ENCODE data around the gene S100A1.
"Not testable (repeated sequence)": the region's sequence is repeated elsewhere in the genome, so short reads cannot be mapped to it uniquely, and the experiment has no call there.

Gene S100A1

GRCh38 chr1:153633161-153633753 is 5.0 kb downstream of the S100A1 start:
- DNase-seq: no peak

- peak; percentile 83 for DNase-seq
Observed at GRCh38 chr1:153633754-153634665, 5.8 kb downstream of the S100A1 start, which contains the start of gene CHTOP. TSS of gene CHTOP (plus strand) at chr1:153634066. CDS start at chr1:153636589, 2,523 bp downstream.

DNA sequence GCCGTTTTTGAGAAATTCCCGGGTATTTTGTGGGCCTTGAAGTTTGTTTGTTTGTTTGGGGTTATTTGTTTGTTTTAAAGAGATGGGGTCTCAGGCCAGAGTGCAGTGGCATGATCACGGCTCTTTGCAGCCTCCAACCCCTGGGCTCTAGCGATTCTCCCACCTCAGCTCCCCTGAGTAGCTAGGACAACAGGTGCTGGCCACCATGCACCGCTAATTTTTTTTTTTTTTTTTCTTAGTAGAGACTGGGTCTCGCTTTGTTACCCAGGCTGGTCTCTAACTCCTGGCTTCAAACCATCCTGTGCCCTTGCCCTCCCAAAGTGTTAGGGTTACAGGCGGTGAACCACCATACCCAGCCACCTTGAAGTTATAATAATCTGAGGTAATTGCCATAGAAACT is 7.6 kb downstream of the S100A1 start:
- no peak for DNase-seq

DNA sequence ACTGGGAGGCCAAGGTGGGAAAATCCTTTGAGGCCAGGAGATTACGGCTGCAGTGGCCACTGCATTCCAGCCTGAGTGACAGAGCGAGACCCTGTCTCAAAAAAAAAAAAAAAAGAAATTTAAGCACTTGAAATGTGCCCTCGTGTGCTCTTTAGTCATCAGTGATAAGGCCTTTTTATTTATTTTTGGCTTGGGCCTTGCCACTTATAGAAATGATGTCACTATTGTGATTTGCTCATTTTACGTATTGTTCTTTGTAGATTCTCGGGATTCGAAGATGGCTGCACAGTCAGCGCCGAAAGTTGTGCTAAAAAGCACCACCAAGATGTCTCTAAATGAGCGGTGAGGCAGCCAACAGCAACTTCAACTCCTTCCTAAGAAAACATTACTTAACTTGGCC is 8.1 kb downstream of the S100A1 start:
- no peak for DNase-seq

DNA sequence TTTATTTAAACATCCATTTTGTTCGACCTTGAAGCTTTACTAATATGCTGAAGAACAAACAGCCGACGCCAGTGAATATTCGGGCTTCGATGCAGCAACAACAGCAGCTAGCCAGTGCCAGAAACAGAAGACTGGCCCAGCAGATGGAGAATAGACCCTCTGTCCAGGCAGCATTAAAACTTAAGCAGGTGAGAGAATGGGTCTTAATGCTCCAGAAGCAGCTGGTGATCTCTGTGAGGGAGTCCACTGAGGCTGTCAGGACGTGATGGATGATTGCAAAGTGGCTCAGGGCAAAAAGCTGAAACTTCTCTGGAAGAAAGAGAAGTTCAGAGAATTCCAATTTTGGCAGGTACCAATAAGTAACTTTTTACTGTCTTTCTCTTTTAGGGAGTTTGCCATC is 10.0 kb downstream of the S100A1 start:
- DNase-seq: no peak

DNA sequence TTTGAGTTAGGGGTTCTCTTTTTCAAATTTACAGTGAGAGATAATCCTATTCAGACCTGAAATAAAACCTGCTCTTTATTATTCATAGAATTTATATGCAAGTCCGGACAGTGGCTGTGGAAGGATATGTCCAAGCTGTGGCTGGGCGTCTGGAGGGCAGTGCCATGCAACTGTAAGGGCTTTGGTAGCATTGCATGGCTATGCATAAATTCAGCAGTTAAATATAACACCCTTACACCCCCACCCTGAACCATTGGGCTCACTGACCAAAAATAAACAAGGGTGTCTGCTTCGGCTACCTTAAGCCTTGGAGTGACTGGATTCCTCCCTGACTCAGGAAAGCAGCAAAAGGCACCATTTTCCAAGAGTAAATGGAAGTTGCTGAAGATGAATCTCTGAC is 11.0 kb downstream of the S100A1 start:
- no peak for DNase-seq

DNA sequence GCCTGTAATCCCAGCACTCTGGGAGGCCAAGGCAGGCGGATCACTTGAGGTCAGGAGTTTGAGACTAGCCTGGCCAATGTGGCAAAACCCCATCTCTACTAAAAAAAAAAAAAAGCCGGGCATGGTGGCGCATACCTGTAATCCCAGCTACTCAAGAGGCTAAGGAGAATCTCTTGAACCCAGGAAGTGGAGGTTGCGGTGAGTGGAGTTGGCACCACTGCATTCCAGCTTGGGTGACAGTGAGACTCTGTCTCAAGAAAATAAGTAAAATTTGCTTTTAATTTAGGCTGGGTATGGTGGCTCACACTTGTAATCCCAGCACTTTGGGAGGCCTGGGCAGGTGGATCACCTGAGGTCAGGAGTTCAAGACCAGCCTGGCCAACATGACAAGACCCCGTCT is 12.0 kb downstream of the S100A1 start:
- DNase-seq: not testable (repeated sequence)

GRCh38 chr1:153640861-153641260 is 12.6 kb downstream of the S100A1 start:
- DNase-seq: no peak

DNA sequence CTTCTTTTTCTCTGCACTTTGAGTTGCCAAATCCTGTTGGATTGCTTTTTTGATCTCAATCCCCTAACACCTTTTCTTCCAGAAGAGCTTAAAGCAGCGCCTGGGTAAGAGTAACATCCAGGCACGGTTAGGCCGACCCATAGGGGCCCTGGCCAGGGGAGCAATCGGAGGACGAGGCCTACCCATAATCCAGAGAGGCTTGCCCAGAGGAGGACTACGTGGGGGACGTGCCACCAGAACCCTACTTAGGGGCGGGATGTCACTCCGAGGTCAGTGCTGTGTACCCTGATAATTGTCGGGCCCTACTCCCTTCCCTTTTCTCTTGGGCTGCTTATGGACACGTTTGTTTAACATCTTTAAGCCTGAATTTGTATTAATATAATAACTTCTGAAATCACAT is 13.9 kb downstream of the S100A1 start:
- no peak for DNase-seq

- DNase-seq: no peak
Observed at GRCh38 chr1:153643100-153643499, 14.9 kb downstream of the S100A1 start.

DNA sequence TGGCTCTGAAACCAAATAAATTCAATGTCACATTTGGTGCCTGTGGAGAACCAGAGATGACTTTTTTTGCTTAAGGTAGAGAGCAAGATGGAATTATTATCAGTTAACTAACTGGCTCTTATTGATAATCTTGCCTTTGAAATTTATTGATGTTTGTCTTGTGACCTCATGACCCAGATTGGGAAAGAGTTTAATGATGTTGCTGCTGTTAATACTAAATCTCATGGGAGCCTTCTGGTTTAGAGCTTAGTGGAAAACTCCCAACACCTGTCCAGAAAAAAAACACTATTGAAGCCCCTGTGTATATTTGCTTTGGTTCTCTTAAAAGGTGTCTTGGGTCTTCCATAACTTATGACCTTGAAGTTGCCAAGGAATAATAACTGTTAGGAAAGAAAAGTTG is 15.6 kb downstream of the S100A1 start:
- DNase-seq: no peak

DNA sequence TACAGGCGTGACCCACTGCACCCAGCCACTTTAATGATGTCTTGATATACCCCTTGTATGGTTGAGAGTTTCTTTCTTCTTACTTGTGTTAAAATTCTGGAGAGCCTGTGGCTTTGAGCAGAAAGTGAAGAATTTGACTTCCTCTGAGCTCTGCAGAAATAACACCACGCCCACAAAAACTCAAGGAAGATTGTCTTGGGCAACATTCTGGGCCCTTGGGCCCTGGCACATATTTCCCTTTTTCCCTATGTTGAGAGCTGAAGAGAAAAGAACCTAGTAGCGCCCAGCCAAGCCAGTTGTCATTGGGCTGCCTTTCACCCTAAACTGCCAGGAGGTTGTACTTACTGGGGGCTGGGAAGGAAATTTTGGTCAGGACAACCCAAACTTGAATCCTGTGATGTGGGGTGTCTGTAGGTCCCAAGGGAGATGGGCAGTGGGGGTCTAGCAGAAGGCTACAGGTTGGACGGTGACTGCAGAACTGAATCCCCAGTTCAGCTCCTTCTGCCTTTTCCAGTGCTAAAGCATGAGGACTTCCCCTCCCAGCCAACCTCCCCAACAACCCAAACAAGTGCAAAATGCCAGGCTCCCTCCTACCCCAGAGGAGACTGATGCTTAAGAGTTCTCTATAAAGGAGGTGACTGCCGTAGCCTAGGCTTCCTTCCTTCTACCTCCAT is 18.6 kb downstream of the S100A1 start:
- DNase-seq: no peak

DNA sequence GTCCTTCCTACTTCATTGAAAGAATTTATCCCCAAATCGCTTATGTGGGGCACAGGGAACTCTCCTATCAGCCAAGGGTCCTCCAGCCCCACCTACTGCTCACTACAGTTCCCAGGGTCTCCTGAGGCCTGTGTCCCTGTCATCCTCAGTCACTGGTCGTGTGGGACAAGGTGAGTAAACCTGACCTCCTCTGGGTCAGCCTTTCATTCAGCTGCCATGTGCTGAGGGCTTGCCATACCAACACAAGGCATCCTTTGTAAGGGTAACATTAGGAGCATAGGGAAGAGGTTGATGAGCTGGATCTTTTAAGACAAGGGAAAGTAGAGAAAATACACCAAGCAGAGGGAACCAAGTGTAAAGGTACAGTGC is 19.1 kb downstream of the S100A1 start:
- no peak for DNase-seq

GRCh38 chr1:153648000-153648643 is 19.9 kb downstream of the S100A1 start:
- no peak for DNase-seq

- no peak for DNase-seq
Observed at GRCh38 chr1:153649137-153649862, 21.1 kb downstream of the S100A1 start.

DNA sequence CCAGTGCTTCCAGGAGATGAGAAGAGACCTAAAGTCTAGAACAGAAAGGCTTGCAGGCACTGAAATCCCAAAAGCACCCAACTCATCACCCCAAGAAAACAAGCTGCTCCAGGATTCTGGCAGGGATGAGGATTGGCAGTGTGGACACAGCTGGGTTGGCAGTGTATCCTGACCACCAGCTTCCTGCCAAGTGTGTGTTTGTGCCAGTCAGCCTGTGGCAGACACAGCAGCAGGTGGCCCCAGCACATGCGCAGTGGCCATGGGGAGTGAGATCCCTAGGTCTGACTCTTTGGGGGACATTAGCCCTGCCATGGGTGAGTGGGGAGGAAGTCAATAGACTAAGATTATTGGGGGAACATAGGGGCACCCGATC is 21.6 kb downstream of the S100A1 start:
- no peak for DNase-seq

- DNase-seq: no peak
Observed at GRCh38 chr1:153651771-153652170, 23.5 kb downstream of the S100A1 start.

- DNase-seq: no peak
Observed at GRCh38 chr1:153652805-153653500, 24.7 kb downstream of the S100A1 start.

DNA sequence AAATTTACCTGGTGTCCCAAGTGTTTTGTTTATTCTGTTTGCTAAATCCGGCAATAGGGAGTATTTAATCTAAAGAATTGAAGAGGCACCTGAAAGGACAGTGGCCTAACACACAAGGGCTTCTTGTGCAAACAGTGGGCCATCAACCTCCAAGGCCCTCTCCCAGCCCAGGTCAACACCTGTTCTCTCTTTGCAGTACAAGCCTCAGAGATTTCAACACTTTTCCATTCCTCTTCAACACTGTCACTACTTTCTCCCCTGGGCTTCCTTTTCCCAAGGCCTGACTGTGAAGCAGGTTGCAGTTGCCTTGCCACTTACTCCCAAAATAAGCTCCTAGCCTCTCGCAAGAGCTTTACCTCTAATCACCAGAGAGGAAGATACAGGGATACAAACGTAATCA is 27.1 kb downstream of the S100A1 start:
- no peak for DNase-seq

GRCh38 chr1:153658400-153659174 is 30.4 kb downstream of the S100A1 start, which contains the start of gene SNAPIN:
TSS of gene SNAPIN (plus strand) at chr1:153658703. CDS start at chr1:153658744, 41 bp downstream.
- DNase-seq: peak; percentile 41

GRCh38 chr1:153659175-153659534 is 30.9 kb downstream of the S100A1 start:
- no peak for DNase-seq
